SU-DHL-6 (cell line): ENCODE results near the gene GRM7.

Experiments
- H2AFZ ChIP-seq: fragments of 200-600 bp; sonication (generic); 2 replicates; pipeline ENCODE4 v1.6.1; 2014; ENCODE audit warnings: low read depth, mild to moderate bottlenecking, moderate library complexity, mixed read lengths, antibody characterized with exemption, low read length; ENCODE audit not compliant: severe bottlenecking
- H3F3A ChIP-seq: fragments of 200-600 bp; shearing (Covaris generic); 2 replicates; pipeline ENCODE4 v1.6.0; 2016; ENCODE audit warnings: antibody characterized with exemption, mild to moderate bottlenecking; ENCODE audit not compliant: insufficient read depth
- H3K27ac ChIP-seq: fragments of 200-600 bp; sonication (generic); 2 replicates; pipeline ENCODE4 v1.5.1; 2016; ENCODE audit warnings: low read depth, mild to moderate bottlenecking, low read length, moderate library complexity, mixed read lengths
- H3K27me3 ChIP-seq: fragments of 200-600 bp; sonication (generic), shearing (Covaris generic); 2 replicates; pipeline ENCODE4 v1.6.0; 2014; ENCODE audit warnings: mild to moderate bottlenecking, low read length
- H3K36me3 ChIP-seq: fragments of 200-600 bp; sonication (generic); 2 replicates; pipeline ENCODE4 v1.6.1; 2014; ENCODE audit warnings: mild to moderate bottlenecking, low read length, mixed read lengths
- H3K4me2 ChIP-seq: fragments of 300-600, 200-600 bp; shearing (Covaris generic), sonication (generic); 2 replicates; pipeline ENCODE4 v1.6.0; 2014; ENCODE audit warnings: low read length, low read depth, mild to moderate bottlenecking; ENCODE audit not compliant: poor library complexity, severe bottlenecking
- H3K4me3 ChIP-seq: fragments of 200-600 bp; sonication (generic); 2 replicates; pipeline ENCODE4 v1.5.1; 2014; ENCODE audit warnings: antibody characterized with exemption, low read length, mild to moderate bottlenecking, mixed read lengths; ENCODE audit not compliant: insufficient read depth, poor library complexity, severe bottlenecking
- H3K79me2 ChIP-seq: fragments of 200-600 bp; sonication (generic); 2 replicates; pipeline ENCODE4 v1.6.1; 2014; ENCODE audit warnings: mild to moderate bottlenecking, low read length, moderate library complexity; ENCODE audit not compliant: insufficient read depth
- H3K9ac ChIP-seq: fragments of 200-600 bp; sonication (generic); 2 replicates; pipeline ENCODE4 v1.7.0; 2014; ENCODE audit warnings: mild to moderate bottlenecking, low read length
- H3K9me2 ChIP-seq: fragments of 200-600 bp; sonication (generic); replicated peaks from 2 replicates; pipeline ENCODE4 v1.6.1; 2014; ENCODE audit warnings: low read length; ENCODE audit not compliant: insufficient read depth
- H3K9me3 ChIP-seq: fragments of 200-600 bp; sonication (generic); 2 replicates; pipeline ENCODE4 v1.6.1; 2014; ENCODE audit warnings: low read length, mixed read lengths; ENCODE audit not compliant: insufficient read depth
- H4K20me1 ChIP-seq: fragments of 200-600 bp; sonication (generic); 2 replicates; pipeline ENCODE4 v1.6.1; 2014; ENCODE audit warnings: low read depth, mild to moderate bottlenecking, antibody characterized with exemption, low read length, moderate library complexity, mixed read lengths
- EZH2phosphoT487 ChIP-seq: fragments of 200-600 bp; sonication (generic), shearing (Covaris generic); conservative IDR thresholded peaks from 2 replicates; pipeline ENCODE4 v1.6.1; 2018; ENCODE audit warnings: mild to moderate bottlenecking, antibody characterized with exemption, low read length, moderate library complexity, mixed read lengths
- TF ChIP-seq, protein P1 (sequence below): fragments of 200-600 bp; sonication (generic); IDR thresholded peaks from one replicate; pipeline ENCODE4 v1.5.1; 2017; ENCODE audit warnings: antibody characterized with exemption, mild to moderate bottlenecking, low read length, moderate library complexity; ENCODE audit not compliant: insufficient read depth, poor library complexity, severe bottlenecking

The GRM7 gene

DNA sequence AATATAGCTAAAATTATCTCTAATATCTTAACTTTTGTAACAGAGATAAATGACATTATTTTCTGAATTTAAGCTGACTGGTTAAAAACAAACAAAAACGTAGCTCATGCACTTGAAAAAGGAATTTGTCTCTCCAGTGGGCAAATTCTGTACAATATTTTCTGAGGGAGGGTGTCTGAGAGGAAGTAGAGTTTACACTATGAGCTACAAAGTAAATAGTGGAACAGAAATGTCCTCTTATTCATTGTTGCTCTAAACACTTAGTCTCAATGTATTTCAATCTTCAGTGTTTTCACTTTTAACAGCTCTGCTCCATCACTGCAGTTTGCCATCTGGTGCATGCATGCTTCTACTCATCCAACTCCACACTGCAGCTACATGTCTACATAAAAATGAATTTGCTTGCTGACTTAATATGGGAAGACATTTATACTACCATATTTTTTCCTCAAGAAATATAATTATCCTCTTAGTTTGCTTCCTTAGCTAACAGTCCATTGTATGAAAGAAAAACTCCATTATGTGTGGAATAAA lies 823.3 kb downstream of the GRM7 start:
- H3K79me2 ChIP-seq, result no peaks in the 10 kb centered on the region
- H3K9me3 ChIP-seq, result no peaks in the 10 kb centered on the region
- no peak overlapping the region for H3K4me2 ChIP-seq

GRCh38 chr3:7687428-7688147 lies 826.7 kb downstream of the GRM7 start:
- Histone ChIP-seq H3K4me3 (no peak overlapping the region), H2AFZ (no peak overlapping the region), H3K9me2 (no peaks in the 10 kb centered on the region), H3K36me3 (0 out of 2 replicates have a peak, but pooled peaks cover 2% of the 10 kb centered on the region), H3K9ac (no peak overlapping the region), H3F3A (no peaks in the 10 kb centered on the region), H3K9me3 (no peaks in the 10 kb centered on the region), H3K27me3 (no peaks in the 10 kb centered on the region), H3K27ac (no peak overlapping the region), H3K79me2 (no peaks in the 10 kb centered on the region), H3K4me2 (no peak overlapping the region), H4K20me1 (no peaks in the 10 kb centered on the region)
- no peak for TF ChIP-seq EZH2phosphoT487
- TF ChIP-seq, protein P1, sequence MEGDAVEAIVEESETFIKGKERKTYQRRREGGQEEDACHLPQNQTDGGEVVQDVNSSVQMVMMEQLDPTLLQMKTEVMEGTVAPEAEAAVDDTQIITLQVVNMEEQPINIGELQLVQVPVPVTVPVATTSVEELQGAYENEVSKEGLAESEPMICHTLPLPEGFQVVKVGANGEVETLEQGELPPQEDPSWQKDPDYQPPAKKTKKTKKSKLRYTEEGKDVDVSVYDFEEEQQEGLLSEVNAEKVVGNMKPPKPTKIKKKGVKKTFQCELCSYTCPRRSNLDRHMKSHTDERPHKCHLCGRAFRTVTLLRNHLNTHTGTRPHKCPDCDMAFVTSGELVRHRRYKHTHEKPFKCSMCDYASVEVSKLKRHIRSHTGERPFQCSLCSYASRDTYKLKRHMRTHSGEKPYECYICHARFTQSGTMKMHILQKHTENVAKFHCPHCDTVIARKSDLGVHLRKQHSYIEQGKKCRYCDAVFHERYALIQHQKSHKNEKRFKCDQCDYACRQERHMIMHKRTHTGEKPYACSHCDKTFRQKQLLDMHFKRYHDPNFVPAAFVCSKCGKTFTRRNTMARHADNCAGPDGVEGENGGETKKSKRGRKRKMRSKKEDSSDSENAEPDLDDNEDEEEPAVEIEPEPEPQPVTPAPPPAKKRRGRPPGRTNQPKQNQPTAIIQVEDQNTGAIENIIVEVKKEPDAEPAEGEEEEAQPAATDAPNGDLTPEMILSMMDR, result no peak

More for the DNA sequence above, 823.3 kb downstream of the GRM7 start:
- TF ChIP-seq, protein P1, result no peak
- no peak for TF ChIP-seq EZH2phosphoT487
- Histone ChIP-seq H3K9ac (no peak overlapping the region), H3F3A (no peaks in the 10 kb centered on the region), H3K9me2 (no peaks in the 10 kb centered on the region), H3K27ac (no peak overlapping the region), H3K36me3 (0 out of 2 replicates have a peak, but pooled peaks cover 2% of the 10 kb centered on the region), H3K27me3 (no peaks in the 10 kb centered on the region), H4K20me1 (no peaks in the 10 kb centered on the region), H2AFZ (no peak overlapping the region), H3K4me3 (no peak overlapping the region)

DNA sequence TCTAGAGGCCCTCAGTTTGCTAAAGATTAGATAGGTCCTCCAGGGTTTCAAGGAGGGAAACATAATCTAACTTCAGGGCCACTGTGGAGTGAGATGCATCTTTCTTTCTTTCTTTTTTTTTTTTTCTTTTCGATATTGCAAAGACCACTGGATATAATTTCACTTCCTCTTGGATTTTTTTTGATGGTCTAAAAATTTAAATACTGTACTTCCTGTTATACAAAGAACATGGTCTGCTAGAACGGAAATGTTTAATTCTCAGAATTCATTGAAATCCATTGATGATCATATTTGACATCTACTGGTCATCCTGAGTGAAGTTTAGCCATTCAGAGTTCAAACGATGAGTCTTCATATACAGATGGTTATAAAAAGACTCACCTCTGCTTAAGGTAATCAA lies 832.0 kb downstream of the GRM7 start:
- Histone ChIP-seq H3K4me3 (no peak overlapping the region), H3F3A (no peaks in the 10 kb centered on the region)
- no peak for TF ChIP-seq EZH2phosphoT487
- TF ChIP-seq, protein P1, result no peak

More for the DNA sequence above, 832.0 kb downstream of the GRM7 start:
- H4K20me1 ChIP-seq, result no peaks in the 10 kb centered on the region
- no peaks in the 10 kb centered on the region for H3K9me3 ChIP-seq
- H3K9ac ChIP-seq, result no peak overlapping the region
- H3K79me2 ChIP-seq, result no peaks in the 10 kb centered on the region
- no peaks in the 10 kb centered on the region for H3K36me3 ChIP-seq
- no peaks in the 10 kb centered on the region for H3K9me2 ChIP-seq
- H3K27me3 ChIP-seq, result no peaks in the 10 kb centered on the region
- H2AFZ ChIP-seq, result no peak overlapping the region
- H3K4me2 ChIP-seq, result no peak overlapping the region
- no peak overlapping the region for H3K27ac ChIP-seq
